ENCODE measurements around the gene SORCS2. TPM values are rescaled to one million over a fixed set of nuclear protein-coding genes. Genes with fewer than 3 reads are reported as not detected.

SORCS2 gene
- total and polyA plus RNA-seq, 2 donors (not counting 1 experiment from before 2014, with no cell fraction given), result not detected

DNA sequence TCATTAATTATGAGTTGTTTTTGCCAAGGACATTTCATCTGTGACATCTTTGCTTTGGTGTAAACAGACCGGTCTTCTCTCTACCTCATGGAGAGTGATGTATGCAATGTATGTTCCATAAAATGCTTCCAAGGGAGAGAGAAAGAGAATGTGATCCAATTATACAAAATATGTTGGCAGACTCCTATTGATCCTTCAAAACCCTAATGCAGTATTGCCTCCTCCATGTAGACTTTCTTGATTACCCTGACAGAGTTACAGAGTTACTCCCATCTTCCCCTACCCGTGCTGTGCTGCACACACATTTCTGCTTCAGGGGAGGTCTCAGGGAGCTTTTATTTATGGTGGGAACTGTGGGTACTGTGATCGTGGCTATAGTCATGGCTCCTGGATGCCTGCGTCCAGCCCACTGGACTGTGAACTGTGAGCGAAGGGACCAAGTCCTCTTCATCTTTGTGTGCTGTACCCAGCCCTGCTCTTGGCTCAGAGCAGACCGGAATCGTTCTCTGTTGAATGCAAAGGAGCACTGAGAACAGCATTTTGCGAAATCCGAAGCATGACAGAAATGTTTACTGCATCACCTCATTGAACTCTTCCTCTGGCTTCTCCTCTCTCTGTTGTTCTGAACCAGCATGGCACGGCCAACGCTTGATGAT lies 32.7 kb downstream of the SORCS2 start:
- TF ChIP-seq EZH2 (IDR thresholded peaks at IDR 0.05; ENCODE audit: borderline replicate concordance, insufficient read depth, low read depth, low read length, poor library complexity, severe bottlenecking) (no peak), CTCF (IDR thresholded peaks at IDR 0.05) (no peak)
- Histone ChIP-seq H3K27me3 (replicated peaks in 1 of 4; ENCODE audit: control extremely low read depth in 1 of 4, control insufficient read depth in 3 of 4, insufficient read depth in 4 of 4, low read length in 3 of 4) (no peaks in the 10 kb centered on the region), H3K9ac (ENCODE audit: low read length) (no peak overlapping the region), H3K4me1 (ENCODE audit: control insufficient read depth in 2 of 2, insufficient read depth in 2 of 2, low read length in 2 of 2) (no peaks in the 10 kb centered on the region), H3K36me3 (replicated peaks in 1 of 2; ENCODE audit: control extremely low read depth in 1 of 2, control insufficient read depth in 1 of 2, extremely low read depth in 1 of 2, insufficient read depth in 2 of 2, low read length in 1 of 2) (no peaks in the 10 kb centered on the region), H3K79me2 (ENCODE audit: control insufficient read depth, insufficient read depth, low read length) (no peaks in the 10 kb centered on the region), H3K4me3 (ENCODE audit: control extremely low read depth in 1 of 5, extremely low read depth in 1 of 5, insufficient read depth in 1 of 5, low read depth in 2 of 5, low read length in 4 of 5) (no peak overlapping the region), H3K9me3 (ENCODE audit: control extremely low read depth in 1 of 3, control insufficient read depth in 2 of 3, insufficient read depth in 1 of 3, low read length in 2 of 3) (peaks cover 0 to 17% (median 0%) of the 10 kb centered on the region in 3 donors), H4K20me1 (ENCODE audit: control insufficient read depth, insufficient read depth, low read length, poor library complexity, severe bottlenecking) (no peaks in the 10 kb centered on the region), H3K4me2 (replicated peaks; ENCODE audit: low read depth, low read length, poor library complexity, severe bottlenecking) (no peak overlapping the region), H3K27ac (ENCODE audit: low read length in 2 of 2) (no peak overlapping the region), H2AFZ (ENCODE audit: insufficient read depth, low read depth, low read length, poor library complexity, severe bottlenecking) (no peak overlapping the region)
- ChIA-PET CTCF (no interaction called here), POLR2A (no interaction called here)
- H3K9me3 Mint-ChIP-seq (ENCODE audit: insufficient read depth), result no peaks in the 10 kb centered on the region
- no peak overlapping the region for H3K4me3 Mint-ChIP-seq
- H3K27me3 Mint-ChIP-seq, result peaks cover 6% of the 10 kb centered on the region
- ATAC-seq (ENCODE audit: low read depth) (no peak), DNase-seq (no peak)
- H3K4me1 Mint-ChIP-seq, result no peaks in the 10 kb centered on the region
- no peak overlapping the region for H3K27ac Mint-ChIP-seq
- 96% methylated on average over 7 of the region's 11 CpGs for WGBS (ENCODE audit: insufficient coverage)
- intact Hi-C loops (cut with micrococcal nuclease), result no loop called here

DNA sequence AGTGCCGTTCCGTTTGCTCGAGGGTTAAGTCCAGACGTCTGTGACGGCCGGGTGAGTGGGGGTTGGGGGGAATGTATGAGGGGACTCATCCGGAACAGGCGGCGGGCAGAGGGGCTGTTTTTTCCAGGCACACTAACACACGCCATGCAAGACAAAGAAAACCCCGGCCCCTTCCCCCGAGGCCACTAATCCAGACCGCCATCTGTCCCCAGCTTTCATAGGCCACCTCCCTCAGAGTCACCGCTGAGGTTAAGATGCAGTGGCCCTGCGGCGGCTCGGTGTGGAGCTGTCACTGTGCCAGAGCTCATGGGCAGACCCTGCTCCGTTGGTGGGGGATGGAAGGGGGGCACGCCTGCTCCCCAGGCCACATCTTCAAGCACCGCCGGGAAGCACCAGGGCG lies 34.1 kb downstream of the SORCS2 start:
- Mint-ChIP-seq H3K9me3 (ENCODE audit: insufficient read depth) (no peaks in the 10 kb centered on the region), H3K4me1 (no peaks in the 10 kb centered on the region), H3K27ac (no peak overlapping the region), H3K27me3 (peaks cover 3% of the 10 kb centered on the region), H3K4me3 (no peak overlapping the region)
- Histone ChIP-seq H3K27me3 (replicated peaks in 1 of 4; ENCODE audit: control extremely low read depth in 1 of 4, control insufficient read depth in 3 of 4, insufficient read depth in 4 of 4, low read length in 3 of 4) (no peaks in the 10 kb centered on the region), H2AFZ (ENCODE audit: insufficient read depth, low read depth, low read length, poor library complexity, severe bottlenecking) (no peak overlapping the region), H3K4me2 (replicated peaks; ENCODE audit: low read depth, low read length, poor library complexity, severe bottlenecking) (no peak overlapping the region), H3K9ac (ENCODE audit: low read length) (no peak overlapping the region), H4K20me1 (ENCODE audit: control insufficient read depth, insufficient read depth, low read length, poor library complexity, severe bottlenecking) (no peaks in the 10 kb centered on the region), H3K79me2 (ENCODE audit: control insufficient read depth, insufficient read depth, low read length) (no peaks in the 10 kb centered on the region), H3K36me3 (replicated peaks in 1 of 2; ENCODE audit: control extremely low read depth in 1 of 2, control insufficient read depth in 1 of 2, extremely low read depth in 1 of 2, insufficient read depth in 2 of 2, low read length in 1 of 2) (no peaks in the 10 kb centered on the region), H3K4me1 (ENCODE audit: control insufficient read depth in 2 of 2, insufficient read depth in 2 of 2, low read length in 2 of 2) (no peaks in the 10 kb centered on the region), H3K9me3 (ENCODE audit: control extremely low read depth in 1 of 3, control insufficient read depth in 2 of 3, insufficient read depth in 1 of 3, low read length in 2 of 3) (peaks cover 0 to 18% (median 0%) of the 10 kb centered on the region in 3 donors), H3K4me3 (ENCODE audit: control extremely low read depth in 1 of 5, extremely low read depth in 1 of 5, insufficient read depth in 1 of 5, low read depth in 2 of 5, low read length in 4 of 5) (no peak overlapping the region), H3K27ac (ENCODE audit: low read length in 2 of 2) (no peak overlapping the region)
- intact Hi-C loops (cut with micrococcal nuclease), result no loop called here
- 64% methylated on average over 16 of the region's 22 CpGs for WGBS (ENCODE audit: insufficient coverage)
- DNase-seq, result no peak
- no peak for ATAC-seq (ENCODE audit: low read depth)
- CTCF ChIA-PET, result no interaction called here
- TF ChIP-seq CTCF (IDR thresholded peaks at IDR 0.05) (no peak), EZH2 (IDR thresholded peaks at IDR 0.05; ENCODE audit: borderline replicate concordance, insufficient read depth, low read depth, low read length, poor library complexity, severe bottlenecking) (no peak)
- POLR2A ChIA-PET, result no interaction called here
